LNCAP (cell line): ENCODE measurements around the gene SHB.

Experiments
- CTCF ChIP-seq: fragments of 450-650 bp; IDR thresholded peaks from 2 replicates; pipeline ENCODE4 v1.5.1; 2017; ENCODE audit warnings: mild to moderate bottlenecking

SHB gene

GRCh38 chr9:37966412-37967013 is 102.5 kb downstream of the SHB start:
- TF ChIP-seq CTCF: no peak

- no peak for TF ChIP-seq CTCF
Observed at GRCh38 chr9:37965116-37965515, 103.9 kb downstream of the SHB start.

- TF ChIP-seq CTCF: no peak
Observed at GRCh38 chr9:37964740-37965081, 104.3 kb downstream of the SHB start.

GRCh38 chr9:37963936-37964739 is 104.9 kb downstream of the SHB start:
- TF ChIP-seq CTCF: no peak

GRCh38 chr9:37961351-37961750 is 107.7 kb downstream of the SHB start:
- TF ChIP-seq CTCF: no peak

GRCh38 chr9:37960631-37961030 is 108.4 kb downstream of the SHB start:
- TF ChIP-seq CTCF: no peak

- no peak for TF ChIP-seq CTCF
Observed at GRCh38 chr9:37959976-37960375, 109.1 kb downstream of the SHB start.
